GM11168 (cell line): ENCODE measurements around the gene NUTM2B.
"Not testable (repeated sequence)": the region's sequence is repeated elsewhere in the genome, so short reads cannot be mapped to it uniquely, and the experiment has no call there.

Experiments used
- in situ Hi-C: fragments of 300-500 bp; cut with MboI; formaldehyde crosslinking; loops from one replicate; pipeline ENCODE4 v1.12.0; 2022; ENCODE audit warnings: low sequenced_read_pairs; ENCODE audit not compliant: unreplicated experiment

The NUTM2B gene

GRCh38 chr10:79720000-79720399 is 17.0 kb downstream of the NUTM2B start:
- in situ Hi-C loops, result not testable (repeated sequence)

- in situ Hi-C loops, result not testable (repeated sequence)
Measured at GRCh38 chr10:79726620-79727019, 23.6 kb downstream of the NUTM2B start.

GRCh38 chr10:79744844-79745243 is 41.8 kb downstream of the NUTM2B start:
- in situ Hi-C loops, result not testable (repeated sequence)

- in situ Hi-C loops, result not testable (repeated sequence)
Measured at GRCh38 chr10:79748510-79748909, 45.5 kb downstream of the NUTM2B start.

GRCh38 chr10:79753601-79754000 is 50.6 kb downstream of the NUTM2B start:
- in situ Hi-C loops, result not testable (repeated sequence)

GRCh38 chr10:79758297-79758993 is 55.4 kb downstream of the NUTM2B start:
- in situ Hi-C loops, result not testable (repeated sequence)
